ENCODE data around the gene RPS3A. TPM values are rescaled to one million over a fixed set of nuclear protein-coding genes. Genes with fewer than 3 reads are reported as not detected.
A peak's percentile ranks its signal among the peaks of the same experiment; 100 is the strongest.
"Not testable (repeated sequence)": the region's sequence is repeated elsewhere in the genome, so short reads cannot be mapped to it uniquely, and the experiment has no call there.

RPS3A gene
- polyA plus RNA-seq (ENCODE audit: insufficient read length in 3 of 3), result 1,000 to 10,000 TPM; 3,708 to 4,499 (median 3,883) TPM
- long read RNA-seq, donor 1, transcript RPS3A-205 (6 exons, 674 nt), result minor isoform, 21 of 2,599 reads
- long read RNA-seq, donor 1, transcript RPS3A-208 (4 exons, 576 nt), result minor isoform, 11 of 2,599 reads
- long read RNA-seq, donor 1, transcript RPS3A-201 (6 exons, 934 nt), result major isoform, 2,358 of 2,599 reads
- long read RNA-seq, donor 1, partial matches to known transcripts, result 172 of 2,599 reads
- long read RNA-seq, donor 1, other reads (novel, unspliced or antisense), result 36 of 2,599 reads
- long read RNA-seq, donor 2, transcript RPS3A-205 (6 exons, 674 nt), result minor isoform, 19 of 3,528 reads
- long read RNA-seq, donor 2, transcript RPS3A-208 (4 exons, 576 nt), result minor isoform, 18 of 3,528 reads
- long read RNA-seq, donor 2, transcript RPS3A-201 (6 exons, 934 nt), result major isoform, 3,054 of 3,528 reads
- long read RNA-seq, donor 2, partial matches to known transcripts, result 343 of 3,528 reads
- long read RNA-seq, donor 2, other reads (novel, unspliced or antisense), result 89 of 3,528 reads
- long read RNA-seq, donor 3, transcript RPS3A-205 (6 exons, 674 nt), result minor isoform, 23 of 2,630 reads
- long read RNA-seq, donor 3, transcript RPS3A-208 (4 exons, 576 nt), result minor isoform, 19 of 2,630 reads
- long read RNA-seq, donor 3, transcript RPS3A-201 (6 exons, 934 nt), result major isoform, 2,330 of 2,630 reads
- long read RNA-seq, donor 3, partial matches to known transcripts, result 200 of 2,630 reads
- long read RNA-seq, donor 3, other reads (novel, unspliced or antisense), result 55 of 2,630 reads
- long read RNA-seq, donor 4, transcript RPS3A-201 (6 exons, 934 nt), result major isoform, 2,975 of 3,437 reads
- long read RNA-seq, donor 4, transcript RPS3A-208 (4 exons, 576 nt), result minor isoform, 18 of 3,437 reads
- long read RNA-seq, donor 4, transcript RPS3A-205 (6 exons, 674 nt), result minor isoform, 26 of 3,437 reads
- long read RNA-seq, donor 4, partial matches to known transcripts, result 364 of 3,437 reads
- long read RNA-seq, donor 4, other reads (novel, unspliced or antisense), result 53 of 3,437 reads
- long read RNA-seq, donor 5, transcript RPS3A-208 (4 exons, 576 nt), result minor isoform, 15 of 1,836 reads
- long read RNA-seq, donor 5, transcript RPS3A-205 (6 exons, 674 nt), result minor isoform, 17 of 1,836 reads
- long read RNA-seq, donor 5, transcript RPS3A-201 (6 exons, 934 nt), result major isoform, 1,647 of 1,836 reads
- long read RNA-seq, donor 5, partial matches to known transcripts, result 117 of 1,836 reads
- long read RNA-seq, donor 5, other reads (novel, unspliced or antisense), result 37 of 1,836 reads
- long read RNA-seq, donor 6, transcript RPS3A-201 (6 exons, 934 nt), result major isoform, 1,209 of 1,419 reads
- long read RNA-seq, donor 6, transcript RPS3A-208 (4 exons, 576 nt), result minor isoform, 12 of 1,419 reads
- long read RNA-seq, donor 6, transcript RPS3A-205 (6 exons, 674 nt), result minor isoform, 11 of 1,419 reads
- long read RNA-seq, donor 6, partial matches to known transcripts, result 169 of 1,419 reads
- long read RNA-seq, donor 6, other reads (novel, unspliced or antisense), result 18 of 1,419 reads
- long read RNA-seq, donor 7, transcript RPS3A-205 (6 exons, 674 nt), result minor isoform, 25 of 2,903 reads
- long read RNA-seq, donor 7, transcript RPS3A-201 (6 exons, 934 nt), result major isoform, 2,576 of 2,903 reads
- long read RNA-seq, donor 7, transcript RPS3A-208 (4 exons, 576 nt), result minor isoform, 15 of 2,903 reads
- long read RNA-seq, donor 7, partial matches to known transcripts, result 228 of 2,903 reads
- long read RNA-seq, donor 7, other reads (novel, unspliced or antisense), result 58 of 2,903 reads
- long read RNA-seq, donor 8, transcript RPS3A-201 (6 exons, 934 nt), result major isoform, 1,150 of 1,286 reads
- long read RNA-seq, donor 8, transcript RPS3A-205 (6 exons, 674 nt), result minor isoform, 9 of 1,286 reads
- long read RNA-seq, donor 8, partial matches to known transcripts, result 98 of 1,286 reads
- long read RNA-seq, donor 8, other reads (novel, unspliced or antisense), result 24 of 1,286 reads
- long read RNA-seq, donor 9, transcript RPS3A-201 (6 exons, 934 nt), result major isoform, 3,043 of 3,434 reads
- long read RNA-seq, donor 9, transcript RPS3A-205 (6 exons, 674 nt), result minor isoform, 17 of 3,434 reads
- long read RNA-seq, donor 9, transcript RPS3A-208 (4 exons, 576 nt), result minor isoform, 21 of 3,434 reads
- long read RNA-seq, donor 9, partial matches to known transcripts, result 269 of 3,434 reads
- long read RNA-seq, donor 9, other reads (novel, unspliced or antisense), result 82 of 3,434 reads
- long read RNA-seq, donor 10, transcript RPS3A-205 (6 exons, 674 nt), result minor isoform, 14 of 2,334 reads
- long read RNA-seq, donor 10, transcript RPS3A-201 (6 exons, 934 nt), result major isoform, 1,918 of 2,334 reads
- long read RNA-seq, donor 10, transcript RPS3A-208 (4 exons, 576 nt), result minor isoform, 15 of 2,334 reads
- long read RNA-seq, donor 10, partial matches to known transcripts, result 326 of 2,334 reads
- long read RNA-seq, donor 10, other reads (novel, unspliced or antisense), result 59 of 2,334 reads
- long read RNA-seq, donor 11, transcript RPS3A-201 (6 exons, 934 nt), result major isoform, 1,620 of 1,820 reads
- long read RNA-seq, donor 11, transcript RPS3A-205 (6 exons, 674 nt), result minor isoform, 17 of 1,820 reads
- long read RNA-seq, donor 11, transcript RPS3A-208 (4 exons, 576 nt), result minor isoform, 11 of 1,820 reads
- long read RNA-seq, donor 11, partial matches to known transcripts, result 138 of 1,820 reads
- long read RNA-seq, donor 11, other reads (novel, unspliced or antisense), result 33 of 1,820 reads
- long read RNA-seq, donor 12, transcript RPS3A-205 (6 exons, 674 nt), result minor isoform, 24 of 3,415 reads
- long read RNA-seq, donor 12, transcript RPS3A-201 (6 exons, 934 nt), result major isoform, 2,951 of 3,415 reads
- long read RNA-seq, donor 12, transcript RPS3A-208 (4 exons, 576 nt), result minor isoform, 16 of 3,415 reads
- long read RNA-seq, donor 12, partial matches to known transcripts, result 340 of 3,415 reads
- long read RNA-seq, donor 12, other reads (novel, unspliced or antisense), result 82 of 3,415 reads
- long read RNA-seq, donor 13, transcript RPS3A-201 (6 exons, 934 nt), result major isoform, 1,357 of 1,608 reads
- long read RNA-seq, donor 13, transcript RPS3A-208 (4 exons, 576 nt), result minor isoform, 18 of 1,608 reads
- long read RNA-seq, donor 13, transcript RPS3A-205 (6 exons, 674 nt), result minor isoform, 18 of 1,608 reads
- long read RNA-seq, donor 13, partial matches to known transcripts, result 184 of 1,608 reads
- long read RNA-seq, donor 13, other reads (novel, unspliced or antisense), result 28 of 1,608 reads
- long read RNA-seq, donor 14, transcript RPS3A-201 (6 exons, 934 nt), result major isoform, 2,941 of 3,412 reads
- long read RNA-seq, donor 14, transcript RPS3A-205 (6 exons, 674 nt), result minor isoform, 25 of 3,412 reads
- long read RNA-seq, donor 14, transcript RPS3A-208 (4 exons, 576 nt), result minor isoform, 26 of 3,412 reads
- long read RNA-seq, donor 14, partial matches to known transcripts, result 347 of 3,412 reads
- long read RNA-seq, donor 14, other reads (novel, unspliced or antisense), result 72 of 3,412 reads
- long read RNA-seq, donor 15, transcript RPS3A-205 (6 exons, 674 nt), result minor isoform, 18 of 3,575 reads
- long read RNA-seq, donor 15, transcript RPS3A-201 (6 exons, 934 nt), result major isoform, 3,028 of 3,575 reads
- long read RNA-seq, donor 15, transcript RPS3A-208 (4 exons, 576 nt), result minor isoform, 17 of 3,575 reads
- long read RNA-seq, donor 15, partial matches to known transcripts, result 420 of 3,575 reads
- long read RNA-seq, donor 15, other reads (novel, unspliced or antisense), result 88 of 3,575 reads
- long read RNA-seq, donor 16, transcript RPS3A-205 (6 exons, 674 nt), result minor isoform, 29 of 3,297 reads
- long read RNA-seq, donor 16, transcript RPS3A-201 (6 exons, 934 nt), result major isoform, 2,944 of 3,297 reads
- long read RNA-seq, donor 16, transcript RPS3A-208 (4 exons, 576 nt), result minor isoform, 20 of 3,297 reads
- long read RNA-seq, donor 16, partial matches to known transcripts, result 230 of 3,297 reads
- long read RNA-seq, donor 16, other reads (novel, unspliced or antisense), result 68 of 3,297 reads

- DNase-seq, result peak; percentile 97
Observed at GRCh38 chr4:151099229-151099975, at the start of gene RPS3A. TSS of gene RPS3A (plus strand) at chr4:151099628. CDS start at chr4:151099653, 25 bp downstream.

DNA sequence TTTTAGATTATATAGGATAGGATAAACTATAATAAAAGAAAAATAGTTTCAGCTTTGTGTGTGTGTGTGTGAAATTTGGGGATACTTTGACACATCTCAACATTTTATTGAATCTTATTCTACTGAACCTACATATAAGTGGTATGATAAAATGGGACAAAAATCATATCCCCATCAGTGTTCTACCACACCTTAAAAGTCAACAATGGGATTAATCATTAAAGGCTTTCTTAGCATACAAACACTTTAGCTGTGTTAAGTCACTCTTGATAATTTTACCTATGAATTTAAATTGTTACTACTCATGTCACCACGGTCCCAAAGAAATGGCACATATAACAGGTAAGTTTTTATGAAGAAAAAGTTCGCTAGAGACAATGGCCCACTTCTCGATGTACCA, 46.6 kb upstream of the RPS3A start:
- no peak for DNase-seq

- no peak for DNase-seq
Observed at GRCh38 chr4:151055539-151055938, 43.9 kb upstream of the RPS3A start.

- DNase-seq, result not testable (repeated sequence)
Observed at GRCh38 chr4:151063143-151063542, 36.3 kb upstream of the RPS3A start.

DNA sequence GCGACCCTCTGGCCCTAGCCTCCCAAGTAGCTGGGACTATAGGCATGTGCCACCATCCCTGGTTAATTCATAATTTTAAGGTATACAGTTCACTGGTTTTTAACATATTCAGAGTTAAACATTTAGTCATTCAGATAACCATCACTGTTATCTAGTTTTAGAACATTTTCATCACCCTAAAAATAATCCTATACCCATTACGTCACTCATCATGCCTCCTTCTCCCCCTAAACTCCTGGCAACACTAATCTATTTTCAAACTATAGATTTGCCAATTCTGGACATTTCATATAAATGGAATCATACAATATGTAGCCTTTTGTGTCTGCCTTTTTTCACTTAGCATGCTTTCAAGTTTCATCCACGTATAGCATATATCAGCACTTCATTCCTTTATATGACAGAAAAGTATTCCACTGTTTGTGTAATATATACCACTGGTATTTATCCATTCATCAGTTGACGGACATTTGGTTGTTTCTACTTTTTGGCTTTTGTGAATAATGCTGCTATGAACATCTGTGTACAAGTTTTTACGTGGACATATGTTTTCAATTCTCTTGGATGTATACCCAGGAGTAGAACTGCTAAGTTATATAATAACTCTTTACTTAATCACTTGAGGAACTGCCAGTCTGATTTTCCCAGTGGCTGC, 32.0 kb upstream of the RPS3A start:
- DNase-seq, result no peak

DNA sequence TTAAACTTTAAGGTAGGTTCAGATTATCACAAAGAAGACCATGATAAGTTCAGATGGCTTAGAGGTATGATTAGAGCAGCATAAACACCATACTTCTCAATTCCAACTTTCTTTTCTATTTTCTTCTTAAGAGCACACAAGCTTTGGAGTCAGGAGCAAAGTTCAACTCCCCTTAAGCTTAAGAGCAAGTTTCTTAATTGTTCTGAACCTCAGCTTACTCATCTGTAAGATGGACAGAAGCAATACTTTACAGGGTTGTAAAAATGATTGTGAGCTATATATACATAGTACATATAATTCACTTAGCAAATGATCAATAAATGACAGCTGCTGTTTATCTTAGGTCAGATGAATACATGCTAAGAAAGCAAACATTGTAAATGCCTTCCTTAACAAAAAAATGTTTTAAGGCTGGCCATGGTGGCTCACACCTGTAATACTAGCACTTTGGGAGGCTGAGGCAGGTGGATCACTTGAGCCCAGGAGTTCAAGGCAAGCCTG, 25.0 kb upstream of the RPS3A start:
- no peak for DNase-seq

GRCh38 chr4:151077978-151078377, 21.4 kb upstream of the RPS3A start:
- not testable (repeated sequence) for DNase-seq

GRCh38 chr4:151087467-151087866, 12.0 kb upstream of the RPS3A start:
- no peak for DNase-seq

- DNase-seq, result no peak
Observed at GRCh38 chr4:151091047-151091446, 8.4 kb upstream of the RPS3A start.

DNA sequence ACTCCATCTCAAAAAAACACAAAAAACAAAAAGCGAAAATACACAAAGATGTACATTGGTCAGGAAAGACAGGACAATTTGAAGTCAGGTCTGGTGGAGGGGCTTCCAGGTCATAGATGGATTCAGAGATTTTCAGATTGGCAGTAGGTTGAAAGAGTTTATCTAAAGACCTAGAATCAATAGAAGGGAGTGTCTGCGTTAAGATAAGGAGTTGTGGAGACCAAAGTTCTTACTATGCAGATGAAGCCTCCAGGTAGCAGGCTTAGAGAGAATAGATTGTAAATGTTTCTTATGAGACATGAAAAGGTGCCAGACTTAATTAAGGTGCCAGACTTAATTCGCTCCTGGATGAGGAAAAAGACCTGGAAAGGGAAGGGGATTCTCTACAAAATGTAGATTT, 6.9 kb upstream of the RPS3A start:
- DNase-seq, result no peak

GRCh38 chr4:151093203-151093602, 6.2 kb upstream of the RPS3A start:
- no peak for DNase-seq

DNA sequence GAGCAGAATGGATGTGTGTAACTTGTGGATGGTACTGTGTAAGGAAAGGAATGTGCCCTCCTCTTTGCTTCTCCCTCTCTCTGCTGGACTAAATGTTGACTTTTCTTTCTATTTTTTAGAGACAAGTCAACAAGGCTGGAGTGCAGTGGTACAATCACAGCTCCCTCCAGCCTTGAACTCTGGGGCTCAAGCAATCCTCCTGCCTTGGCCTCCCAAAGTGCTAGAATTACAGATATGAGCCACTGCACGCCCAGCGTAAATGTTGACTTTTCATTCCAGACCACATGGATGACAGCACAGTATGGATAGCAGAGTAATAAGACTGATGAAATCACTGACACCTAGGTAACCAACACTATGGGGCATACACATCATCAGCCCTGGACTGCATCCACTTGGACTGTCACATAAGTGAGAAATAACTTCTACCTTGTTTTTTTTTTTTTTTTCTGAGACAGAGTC, 5.1 kb upstream of the RPS3A start:
- DNase-seq, result no peak

GRCh38 chr4:151095142-151095541, 4.3 kb upstream of the RPS3A start:
- no peak for DNase-seq

- DNase-seq, result no peak
Observed at GRCh38 chr4:151097759-151098158, 1.7 kb upstream of the RPS3A start.

DNA sequence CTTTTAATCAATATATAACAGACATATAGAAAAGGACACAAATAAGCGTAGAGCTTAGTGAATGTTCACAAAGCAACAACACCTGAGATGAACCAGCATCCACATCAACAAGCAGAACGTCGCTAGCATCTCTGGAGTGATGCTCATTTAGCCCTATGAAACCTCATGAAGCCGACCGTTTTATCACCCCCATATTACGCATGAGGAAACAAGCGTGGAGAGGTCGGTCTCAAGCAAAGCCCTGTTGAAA, 524 bp upstream of the RPS3A start:
- DNase-seq, result no peak
